K562 (cell line): Measurements from ENCODE around the gene BLCAP. TPM values are rescaled to one million over a fixed set of nuclear protein-coding genes. Genes with fewer than 3 reads are reported as not detected.
A peak's percentile ranks its signal among the peaks of the same experiment; 100 is the strongest.

Source experiments
- ATF2 ChIP-seq: sonication (generic); formaldehyde crosslinking; IDR thresholded peaks from 2 replicates; pipeline ENCODE4 v1.8.1; 2022; ENCODE audit warnings: missing genetic modification reagents
- C11orf30 ChIP-seq: fragments of 450-650 bp; IDR thresholded peaks from 2 replicates; pipeline ENCODE4 v1.6.1; 2016; ENCODE audit warnings: low read depth, mild to moderate bottlenecking
- CHD2 ChIP-seq: IDR thresholded peaks from 2 replicates; pipeline ENCODE4 v1.6.1; 2011; ENCODE audit warnings: low read depth, low read length
- E2F3 ChIP-seq: fragments of 250-450 bp; sonication (Bioruptor Pico); IDR thresholded peaks from 2 replicates; pipeline ENCODE4 v1.4.0; 2020; ENCODE audit warnings: mild to moderate bottlenecking
- HINFP ChIP-seq: fragments of 450-650 bp; conservative IDR thresholded peaks from 2 replicates; pipeline ENCODE4 v1.6.1; 2016; ENCODE audit warnings: missing genetic modification characterization, low read depth, mild to moderate bottlenecking, control low read depth, missing compliant biosample characterization
- HIVEP1 ChIP-seq: fragments of 250-450 bp; sonication (Bioruptor Pico); IDR thresholded peaks from 2 replicates; pipeline ENCODE4 v1.4.0; 2020; ENCODE audit warnings: mild to moderate bottlenecking
- HMBOX1 ChIP-seq: sonication (generic); IDR thresholded peaks from 2 replicates; pipeline ENCODE4 v1.6.1; 2016
- HMG20A ChIP-seq: fragments of 450-650 bp; formaldehyde crosslinking; conservative IDR thresholded peaks from 2 replicates; pipeline ENCODE4 v1.4.0; 2020; ENCODE audit warnings: mild to moderate bottlenecking, mixed read lengths
- KLF1 ChIP-seq: fragments of 450-650 bp; IDR thresholded peaks from 2 replicates; pipeline ENCODE4 v1.6.1; 2016; ENCODE audit warnings: missing genetic modification characterization, missing compliant biosample characterization
- MAX ChIP-seq: sonication (generic); formaldehyde crosslinking; IDR thresholded peaks from 2 replicates; pipeline ENCODE4 v1.9.0; 2022; ENCODE audit warnings: mild to moderate bottlenecking, missing genetic modification reagents
- NFIX ChIP-seq: fragments of 250-450 bp; sonication (Bioruptor Pico); IDR thresholded peaks from 2 replicates; pipeline ENCODE4 v1.4.0; 2020; ENCODE audit warnings: low read depth, mild to moderate bottlenecking, moderate library complexity
- PTTG1 ChIP-seq: fragments of 450-650 bp; IDR thresholded peaks from 2 replicates; pipeline ENCODE4 v1.6.1; 2016; ENCODE audit warnings: low read depth, mild to moderate bottlenecking, missing genetic modification characterization, missing compliant biosample characterization
- RBM14 ChIP-seq: fragments of 200-400 bp; formaldehyde crosslinking; IDR thresholded peaks from 2 replicates; pipeline ENCODE4 v1.6.1; 2018; ENCODE audit warnings: low read depth, mild to moderate bottlenecking, low read length, moderate library complexity, borderline replicate concordance; ENCODE audit not compliant: insufficient read depth
- RBM34 ChIP-seq: fragments of 200-400 bp; formaldehyde crosslinking; IDR thresholded peaks from 2 replicates; pipeline ENCODE4 v1.6.1; 2018; ENCODE audit warnings: low read length, borderline replicate concordance; ENCODE audit not compliant: insufficient read depth
- RBM39 ChIP-seq: fragments of 200-400 bp; formaldehyde crosslinking; optimal IDR thresholded peaks from 2 replicates; pipeline ENCODE3; 2018; ENCODE audit warnings: low read depth, low read length
- SAFB ChIP-seq: fragments of 200-400 bp; formaldehyde crosslinking; IDR thresholded peaks from 2 replicates; pipeline ENCODE4 v1.6.1; 2017; ENCODE audit warnings: low read depth, low read length, borderline replicate concordance
- SMARCB1 ChIP-seq: IDR thresholded peaks from 2 replicates; pipeline ENCODE4 v1.6.1; 2011; ENCODE audit warnings: improper control_type of control experiment, low read depth; ENCODE audit not compliant: insufficient read length
- SPI1 ChIP-seq: IDR thresholded peaks from 2 replicates; pipeline ENCODE4 v1.6.1; 2011; ENCODE audit warnings: low read depth, low read length, control low read depth, borderline replicate concordance
- THAP7 ChIP-seq: fragments of 250-450 bp; sonication (Bioruptor Pico); IDR thresholded peaks from 2 replicates; pipeline ENCODE4 v1.5.0; 2021
- TOE1 ChIP-seq, 2 experiments: fragments of 450-650 bp in 1 of 2; sonication (generic) in 1 of 2; formaldehyde crosslinking in 1 of 2; IDR thresholded peaks; 2 replicates each; pipeline versions ENCODE4 v1.7.1 to v1.8.0; 2016 to 2022; ENCODE audit warnings: borderline replicate concordance in 2 of 2, mild to moderate bottlenecking in 2 of 2, antibody characterized with exemption in 1 of 2, inconsistent platforms in 1 of 2, low read depth in 1 of 2, missing genetic modification reagents in 1 of 2, moderate library complexity in 1 of 2
- ZNF134 ChIP-seq: fragments of 250-450 bp; sonication (Bioruptor Pico); conservative IDR thresholded peaks from 2 replicates; pipeline ENCODE4 v1.4.0; 2020
- ZNF274 ChIP-seq: IDR thresholded peaks from 2 replicates; pipeline ENCODE4 v1.6.1; 2011; ENCODE audit warnings: low read depth, mild to moderate bottlenecking, low read length, moderate library complexity, borderline replicate concordance
- ZNF445 ChIP-seq: fragments of 250-450 bp; sonication (Bioruptor Pico); IDR thresholded peaks from 2 replicates; pipeline ENCODE4 v1.4.0; 2020; ENCODE audit warnings: low read depth, mild to moderate bottlenecking, moderate library complexity
- polyA plus RNA-seq, 8 experiments: library from polyadenylated mRNA; depleted of rRNA in 4 of 8; stranded (reverse) in 5 of 8; unstranded in 3 of 8; fragments of >200 nt; fragmentation: Nextera tagmentation in 2 of 8; fragmentation: Illumina TruSeq in 1 of 8; extraction: Ambion mirVana in 2 of 8; extraction: Trizol in 1 of 8; gene quantifications; 2 replicates each; pipeline versions ENCODE4 v1.2.1 to v1.2.3, GENCODE V29; 2011 to 2014; ENCODE audit warnings: inconsistent platforms in 1 of 8, missing spikeins in 1 of 8
- total RNA-seq, 7 experiments: library from RNA; depleted of rRNA in 6 of 7; stranded (reverse); fragments of >200 nt in 6 of 7; fragmentation: Illumina TruSeq in 2 of 7; extraction: Trizol in 2 of 7; gene quantifications; 2 replicates each; pipeline versions ENCODE4 v1.2.1 to v1.2.3, GENCODE V29; 2011 to 2021; ENCODE audit warnings: low replicate concordance in 1 of 7
- TF ChIP-seq, protein P1 (sequence below): fragments of 250-450 bp; sonication (Bioruptor Pico); IDR thresholded peaks from 2 replicates; pipeline ENCODE4 v1.8.0; 2022; ENCODE audit warnings: inconsistent platforms, mild to moderate bottlenecking, moderate library complexity, borderline replicate concordance

The BLCAP gene
- total and polyA plus RNA-seq, 9 of the 15 experiments (the other 6 are each of a cell fraction or from before 2014, with no cell fraction given): 16.9 to 41.5 (median 27.6) TPM

- no peak for TF ChIP-seq RBM34
- TF ChIP-seq ZNF445 (CRISPR knock-in tag): no peak
- peak; percentile 90 for TF ChIP-seq PTTG1
- TF ChIP-seq SMARCB1: no peak
- no peak for TF ChIP-seq TOE1 (IDR thresholded peaks at IDR 0.05; ENCODE audit: borderline replicate concordance)
- TF ChIP-seq TOE1 (CRISPR knock-in tag; IDR thresholded peaks at IDR 0.05; ENCODE audit: borderline replicate concordance, low read depth): no peak
- TF ChIP-seq E2F3: peak; percentile 88
- TF ChIP-seq HMG20A: peak; percentile 92
- TF ChIP-seq SAFB: no peak
- no peak for TF ChIP-seq MAX (CRISPR knock-in tag)
- no peak for TF ChIP-seq THAP7 (CRISPR knock-in tag)
- no peak for TF ChIP-seq KLF1 (tag)
- peak; percentile 96 for TF ChIP-seq HIVEP1 (CRISPR knock-in tag)
- no peak for TF ChIP-seq CHD2
- no peak for TF ChIP-seq RBM39
- TF ChIP-seq NFIX: no peak
- no peak for TF ChIP-seq SPI1
- TF ChIP-seq ZNF274: no peak
- no peak for TF ChIP-seq RBM14
- TF ChIP-seq, protein P1, sequence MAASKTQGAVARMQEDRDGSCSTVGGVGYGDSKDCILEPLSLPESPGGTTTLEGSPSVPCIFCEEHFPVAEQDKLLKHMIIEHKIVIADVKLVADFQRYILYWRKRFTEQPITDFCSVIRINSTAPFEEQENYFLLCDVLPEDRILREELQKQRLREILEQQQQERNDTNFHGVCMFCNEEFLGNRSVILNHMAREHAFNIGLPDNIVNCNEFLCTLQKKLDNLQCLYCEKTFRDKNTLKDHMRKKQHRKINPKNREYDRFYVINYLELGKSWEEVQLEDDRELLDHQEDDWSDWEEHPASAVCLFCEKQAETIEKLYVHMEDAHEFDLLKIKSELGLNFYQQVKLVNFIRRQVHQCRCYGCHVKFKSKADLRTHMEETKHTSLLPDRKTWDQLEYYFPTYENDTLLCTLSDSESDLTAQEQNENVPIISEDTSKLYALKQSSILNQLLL (CRISPR knock-in tag): no peak
- TF ChIP-seq HINFP (tag): peak; percentile 75
- TF ChIP-seq ZNF134: peak; percentile 74
- TF ChIP-seq C11orf30: no peak
- TF ChIP-seq HMBOX1: no peak
- TF ChIP-seq ATF2 (CRISPR knock-in tag): no peak
Observed at GRCh38 chr20:37542281-37542680, 14.6 kb upstream of the BLCAP start (continued).
